Suprapubic skin (tissue), 4 donors: ENCODE results near the gene DZIP1L. TPM values are rescaled to one million over a fixed set of nuclear protein-coding genes. Genes with fewer than 3 reads are reported as not detected.

ENCODE experiments used
- DNase-seq, 2 donors: peaks; one replicate each; pipeline ENCODE4 v3.0.0-alpha.2; 2019; ENCODE audit warnings: low spot score in 2 of 2
- H3K27ac ChIP-seq: fragments of 200-600 bp; sonication (generic); one replicate; pipeline ENCODE4 v1.5.1; 2019
- H3K27me3 ChIP-seq: fragments of 200-600 bp; sonication (generic); one replicate; pipeline ENCODE4 v1.5.1; 2019
- H3K36me3 ChIP-seq: fragments of 200-600 bp; sonication (generic); one replicate; pipeline ENCODE4 v1.5.1; 2019
- H3K4me1 ChIP-seq: fragments of 200-600 bp; sonication (generic); one replicate; pipeline ENCODE4 v1.5.1; 2019
- H3K4me3 ChIP-seq: fragments of 200-600 bp; sonication (generic); one replicate; pipeline ENCODE4 v1.5.1; 2019; ENCODE audit warnings: mild to moderate bottlenecking
- H3K9me3 ChIP-seq: fragments of 200-600 bp; sonication (generic); one replicate; pipeline ENCODE4 v1.5.1; 2019
- CTCF ChIP-seq, 2 donors: fragments of 200-600 bp in 1 of 2; fragments of 450-650 bp in 1 of 2; sonication (generic) in 1 of 2; IDR thresholded peaks; one replicate each; pipeline ENCODE4 v1.5.1; 2016 to 2019; ENCODE audit warnings: antibody characterized with exemption in 2 of 2, mild to moderate bottlenecking in 1 of 2, moderate library complexity in 1 of 2
- EP300 ChIP-seq: sonication (generic); formaldehyde crosslinking; IDR thresholded peaks from one replicate; pipeline ENCODE4 v1.6.1; 2017; ENCODE audit warnings: antibody characterized with exemption
- POLR2A ChIP-seq, 2 donors: fragments of 450-650 bp; IDR thresholded peaks; one replicate each; pipeline ENCODE4 v1.6.1; 2017; ENCODE audit warnings: antibody characterized with exemption in 2 of 2, mild to moderate bottlenecking in 2 of 2, moderate library complexity in 2 of 2
- POLR2AphosphoS5 ChIP-seq, 3 donors: sonication (generic); formaldehyde crosslinking; IDR thresholded peaks; one replicate each; pipeline ENCODE4 v1.6.1; 2017; ENCODE audit warnings: antibody characterized with exemption in 3 of 3
- WGBS: methylation state at CpG from one replicate; pipeline ENCODE4 v1.1.5; 2018; 5-methylcytosine and 5-hydroxymethylcytosine counted together
- total RNA-seq, 4 donors: library from RNA; depleted of rRNA; stranded (reverse); fragments of >200 nt; gene quantifications; one replicate each; pipeline ENCODE4 v1.1.0, GENCODE V29; 2016

DZIP1L gene
- total RNA-seq, 4 donors from 2014 or later = 16.4 to 129 (median 18.3) TPM

GRCh38 chr3:138066383-138066782, 49.0 kb downstream of the DZIP1L start:
- no peak for DNase-seq
- Histone ChIP-seq H3K27me3 (no peaks in the 10 kb centered on the region), H3K4me3 (no peak overlapping the region), H3K4me1 (no peaks in the 10 kb centered on the region), H3K27ac (no peak overlapping the region), H3K36me3 (peaks cover 66% of the 10 kb centered on the region), H3K9me3 (no peaks in the 10 kb centered on the region)
- WGBS = 82% methylated on average over 7 of the region's 8 CpGs
- TF ChIP-seq EP300 = no peak
- no peak for TF ChIP-seq POLR2A (IDR thresholded peaks at IDR 0.05)
- TF ChIP-seq POLR2AphosphoS5 (IDR thresholded peaks at IDR 0.05) = no peak
- no peak for TF ChIP-seq CTCF (IDR thresholded peaks at IDR 0.05)

GRCh38 chr3:138065949-138066348, 49.5 kb downstream of the DZIP1L start:
- TF ChIP-seq EP300 (no peak), POLR2A (IDR thresholded peaks at IDR 0.05) (no peak), CTCF (IDR thresholded peaks at IDR 0.05) (no peak), POLR2AphosphoS5 (IDR thresholded peaks at IDR 0.05) (no peak)
- H3K4me3 ChIP-seq = no peak overlapping the region
- no peaks in the 10 kb centered on the region for H3K9me3 ChIP-seq
- WGBS = 94% methylated on average over 2 of the region's 2 CpGs
- peaks cover 62% of the 10 kb centered on the region for H3K36me3 ChIP-seq
- H3K27me3 ChIP-seq = no peaks in the 10 kb centered on the region
- no peaks in the 10 kb centered on the region for H3K4me1 ChIP-seq
- no peak for DNase-seq
- H3K27ac ChIP-seq = no peak overlapping the region

- WGBS = 91% methylated on average over 4 of the region's 4 CpGs
- DNase-seq = no peak
- Histone ChIP-seq H3K4me3 (no peak overlapping the region), H3K9me3 (no peaks in the 10 kb centered on the region), H3K4me1 (no peaks in the 10 kb centered on the region), H3K36me3 (peaks cover 62% of the 10 kb centered on the region), H3K27me3 (no peaks in the 10 kb centered on the region), H3K27ac (no peak overlapping the region)
- TF ChIP-seq POLR2AphosphoS5 (IDR thresholded peaks at IDR 0.05) (no peak), CTCF (IDR thresholded peaks at IDR 0.05) (no peak)
Observed at GRCh38 chr3:138063416-138063815, 52.0 kb downstream of the DZIP1L start.

- Histone ChIP-seq H3K4me1 (no peaks in the 10 kb centered on the region), H3K9me3 (no peaks in the 10 kb centered on the region), H3K36me3 (peaks cover 57% of the 10 kb centered on the region), H3K27ac (no peak overlapping the region), H3K4me3 (no peak overlapping the region), H3K27me3 (no peaks in the 10 kb centered on the region)
- TF ChIP-seq POLR2A (IDR thresholded peaks at IDR 0.05) = no peak
- WGBS = 46% methylated on average over 1 of the region's 1 CpG
- DNase-seq = no peak
Observed at GRCh38 chr3:138062626-138063025, 52.8 kb downstream of the DZIP1L start.

DNA sequence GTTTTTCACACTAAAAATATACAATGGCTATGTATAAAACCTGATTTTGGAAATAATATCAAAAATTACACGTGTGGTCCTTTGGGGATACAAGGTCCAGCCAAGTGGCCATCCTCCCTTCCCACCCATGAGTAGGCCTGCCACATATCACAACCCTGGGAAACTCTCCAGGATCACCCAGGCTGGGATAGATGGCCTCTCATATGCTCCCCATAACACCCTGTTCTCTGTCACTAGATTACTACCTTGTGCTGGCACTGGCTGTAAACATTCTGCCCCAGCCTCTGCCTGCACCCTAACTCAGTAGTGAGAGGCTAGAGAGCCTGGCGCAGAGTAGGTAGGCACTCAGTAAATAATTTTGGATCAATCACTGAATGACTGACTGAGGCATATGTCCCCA, 53.4 kb downstream of the DZIP1L start:
- no peak overlapping the region for H3K4me3 ChIP-seq
- no peaks in the 10 kb centered on the region for H3K27me3 ChIP-seq
- H3K36me3 ChIP-seq = peaks cover 51% of the 10 kb centered on the region
- no peak for TF ChIP-seq POLR2A (IDR thresholded peaks at IDR 0.05)
- TF ChIP-seq CTCF (IDR thresholded peaks at IDR 0.05) = no peak
- TF ChIP-seq EP300 = no peak
- no peak for TF ChIP-seq POLR2AphosphoS5 (IDR thresholded peaks at IDR 0.05)
- DNase-seq = no peak
- H3K9me3 ChIP-seq = no peaks in the 10 kb centered on the region
- 95% methylated on average over 2 of the region's 2 CpGs for WGBS
- no peaks in the 10 kb centered on the region for H3K4me1 ChIP-seq
- H3K27ac ChIP-seq = no peak overlapping the region

DNA sequence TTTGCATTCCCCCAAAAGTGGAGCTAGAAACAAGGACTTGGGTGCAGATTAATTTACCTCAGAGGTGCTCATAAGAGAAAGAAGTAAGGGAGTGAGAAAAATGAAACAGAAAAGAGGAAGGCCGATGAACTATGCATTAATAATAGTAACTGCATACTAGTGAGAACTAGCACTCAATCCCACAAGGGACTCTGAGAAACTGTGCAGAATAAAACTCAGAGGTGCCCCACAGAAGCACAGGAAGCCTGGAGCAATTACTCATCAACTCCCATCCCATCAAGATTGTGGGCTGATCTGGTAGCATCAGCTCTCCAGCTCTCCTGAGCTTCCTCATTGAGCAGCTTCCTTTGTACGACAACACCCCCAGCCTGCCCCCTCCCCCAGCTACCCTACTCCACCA, 54.6 kb downstream of the DZIP1L start:
- TF ChIP-seq POLR2AphosphoS5 (IDR thresholded peaks at IDR 0.05) (no peak), EP300 (no peak), CTCF (IDR thresholded peaks at IDR 0.05) (no peak), POLR2A (IDR thresholded peaks at IDR 0.05) (no peak)
- Histone ChIP-seq H3K4me3 (no peak overlapping the region), H3K27me3 (no peaks in the 10 kb centered on the region), H3K4me1 (no peaks in the 10 kb centered on the region), H3K36me3 (peaks cover 40% of the 10 kb centered on the region), H3K27ac (no peak overlapping the region), H3K9me3 (no peaks in the 10 kb centered on the region)
- no peak for DNase-seq
- 88% methylated on average over 2 of the region's 2 CpGs for whole genome bisulfite sequencing
